Neuronal stem cell (in vitro differentiated cells): ENCODE results near the gene MERTK.
A peak's percentile ranks its signal among the peaks of the same experiment; 100 is the strongest.

Experiments
- DNase-seq: peaks from one replicate; pipeline ENCODE4 v3.0.0-alpha.2; 2013; ENCODE audit warnings: low spot score
- H2AFZ ChIP-seq: one replicate; pipeline ENCODE4 v1.6.1; 2013; ENCODE audit warnings: mild to moderate bottlenecking, low read length, inconsistent platforms
- H2AK5ac ChIP-seq: 2 replicates; pipeline ENCODE4 v1.6.1; 2013; ENCODE audit warnings: low read depth, mild to moderate bottlenecking, inconsistent platforms, low read length, moderate library complexity, mixed read lengths
- H2BK120ac ChIP-seq: 2 replicates; pipeline ENCODE4 v1.6.1; 2013; ENCODE audit warnings: low read depth, mild to moderate bottlenecking, inconsistent platforms, low read length, moderate library complexity, mixed read lengths
- H2BK12ac ChIP-seq: one replicate; pipeline ENCODE4 v1.6.1; 2013; ENCODE audit warnings: low read length, inconsistent platforms
- H2BK15ac ChIP-seq: 2 replicates; pipeline ENCODE4 v1.6.1; 2013; ENCODE audit warnings: mild to moderate bottlenecking, low read length, inconsistent platforms, mixed read lengths
- H2BK5ac ChIP-seq: one replicate; pipeline ENCODE4 v1.6.1; 2013; ENCODE audit warnings: inconsistent platforms, mild to moderate bottlenecking, low read length, moderate library complexity
- H3K14ac ChIP-seq: one replicate; pipeline ENCODE4 v1.6.1; 2013; ENCODE audit warnings: low read length, inconsistent platforms
- H3K18ac ChIP-seq: 2 replicates; pipeline ENCODE4 v1.6.1; 2013; ENCODE audit warnings: low read length, inconsistent platforms
- H3K23ac ChIP-seq: 2 replicates; pipeline ENCODE4 v1.6.1; 2013; ENCODE audit warnings: low read depth, mild to moderate bottlenecking, mixed read lengths, low read length, inconsistent platforms; ENCODE audit not compliant: poor library complexity
- H3K27ac ChIP-seq: replicated peaks from 3 replicates; pipeline ENCODE4 v1.5.1; 2013; ENCODE audit warnings: low read length, inconsistent platforms
- H3K27me3 ChIP-seq, 3 experiments: 2 replicates each; pipeline ENCODE4 v1.6.1; 2013; ENCODE audit warnings: low read length in 3 of 3, mild to moderate bottlenecking in 2 of 3, inconsistent platforms in 1 of 3, low read depth in 1 of 3, mixed read lengths in 1 of 3, moderate library complexity in 1 of 3; ENCODE audit not compliant: control insufficient read depth in 3 of 3, insufficient read depth in 3 of 3
- H3K36me3 ChIP-seq, 2 donors: replicated peaks in 1 of 2; 2 replicates each; pipeline ENCODE4 v1.6.1; 2013; ENCODE audit warnings: low read length in 2 of 2; ENCODE audit not compliant: control insufficient read depth in 2 of 2, insufficient read depth in 2 of 2
- H3K4ac ChIP-seq: 2 replicates; pipeline ENCODE4 v1.6.1; 2013; ENCODE audit warnings: inconsistent platforms, mild to moderate bottlenecking, low read length, moderate library complexity
- H3K4me1 ChIP-seq, 2 donors: 1 replicate in 1 of 2; 2 replicates in 1 of 2; pipeline ENCODE4 v1.6.1; 2013; ENCODE audit warnings: low read length in 2 of 2, low read depth in 1 of 2; ENCODE audit not compliant: control insufficient read depth in 2 of 2, insufficient read depth in 1 of 2
- H3K4me2 ChIP-seq: one replicate; pipeline ENCODE4 v1.6.1; 2013; ENCODE audit warnings: mild to moderate bottlenecking, low read length, inconsistent platforms; ENCODE audit not compliant: insufficient read depth, poor library complexity, severe bottlenecking
- H3K4me3 ChIP-seq, 2 donors: 2 replicates each; pipeline ENCODE4 v1.5.1; 2013; ENCODE audit warnings: low read length in 2 of 2, mild to moderate bottlenecking in 2 of 2, inconsistent platforms in 1 of 2, moderate library complexity in 1 of 2
- H3K79me1 ChIP-seq: one replicate; pipeline ENCODE4 v1.6.1; 2013; ENCODE audit warnings: low read depth, mild to moderate bottlenecking, inconsistent platforms, low read length, moderate library complexity
- H3K9ac ChIP-seq: one replicate; pipeline ENCODE4 v1.6.1; 2013; ENCODE audit warnings: mild to moderate bottlenecking, low read depth, low read length, inconsistent platforms; ENCODE audit not compliant: poor library complexity
- H3K9me3 ChIP-seq, 2 donors: replicated peaks in 1 of 2; 2 replicates each; pipeline versions ENCODE3 to v1.6.1; 2013; ENCODE audit warnings: low read length in 2 of 2, mild to moderate bottlenecking in 2 of 2, inconsistent platforms in 1 of 2, low read depth in 1 of 2, mixed read lengths in 1 of 2, moderate library complexity in 1 of 2; ENCODE audit not compliant: control insufficient read depth in 2 of 2, insufficient read depth in 1 of 2
- H4K8ac ChIP-seq: one replicate; pipeline ENCODE4 v1.6.1; 2013; ENCODE audit warnings: low read depth, mild to moderate bottlenecking, inconsistent platforms, low read length, moderate library complexity
- H4K91ac ChIP-seq: one replicate; pipeline ENCODE4 v1.6.1; 2013; ENCODE audit warnings: low read length, low read depth, mild to moderate bottlenecking, inconsistent platforms; ENCODE audit not compliant: poor library complexity
- WGBS, 2 donors: extraction: QIAGEN DNeasy Blood & Tissue Kit; methylation state at CpG; one replicate each; pipeline ENCODE4 v1.1.7; 2013; ENCODE audit warnings: missing lambda C conversion rate in 2 of 2, mixed read lengths in 1 of 2; ENCODE audit not compliant: insufficient read length in 2 of 2, insufficient replicate concordance in 1 of 2; ENCODE audit errors: extremely low coverage in 2 of 2; 5-methylcytosine and 5-hydroxymethylcytosine counted together

Gene MERTK

GRCh38 chr2:111917106-111917505 is 18.7 kb downstream of the MERTK start:
- no peak overlapping the region for H3K14ac ChIP-seq
- WGBS, 2 donors: no CpG with 5 or more reads among the region's 3 CpGs

GRCh38 chr2:111918383-111918806 is 20.0 kb downstream of the MERTK start:
- Histone ChIP-seq H3K4me1 (peaks cover 0 to 3% of the 10 kb centered on the region in 2 donors), H3K23ac (no peak overlapping the region), H3K27me3 (no peaks in the 10 kb centered on the region), H3K18ac (no peak overlapping the region), H2BK120ac (no peak overlapping the region), H2BK15ac (no peak overlapping the region), H3K9ac (no peak overlapping the region), H2AK5ac (no peak overlapping the region), H3K4me3 (no peak overlapping the region), H2BK5ac (no peak overlapping the region), H3K79me1 (no peaks in the 10 kb centered on the region), H3K14ac (no peak overlapping the region), H3K36me3 (no peaks in the 10 kb centered on the region), H4K8ac (no peak overlapping the region), H3K4ac (no peak overlapping the region), H3K9me3 (no peaks in the 10 kb centered on the region), H2AFZ (no peak overlapping the region), H3K4me2 (no peak overlapping the region), H4K91ac (no peak overlapping the region), H2BK12ac (no peak overlapping the region), H3K27ac (no peak overlapping the region)
- WGBS, 2 donors: no CpG with 5 or more reads among the region's 1 CpG
- no peak for DNase-seq

More at GRCh38 chr2:111917106-111917505, 18.7 kb downstream of the MERTK start:
- Histone ChIP-seq H2BK5ac (no peak overlapping the region), H3K79me1 (no peaks in the 10 kb centered on the region), H3K4me1 (peaks cover 0 to 3% of the 10 kb centered on the region in 2 donors), H2BK120ac (no peak overlapping the region), H3K4ac (no peak overlapping the region), H3K18ac (no peak overlapping the region), H3K27ac (no peak overlapping the region), H3K36me3 (no peaks in the 10 kb centered on the region), H3K9me3 (no peaks in the 10 kb centered on the region), H3K27me3 (no peaks in the 10 kb centered on the region), H4K8ac (no peak overlapping the region), H4K91ac (no peak overlapping the region), H2AK5ac (peak overlapping the region; percentile 0), H2AFZ (no peak overlapping the region), H3K9ac (no peak overlapping the region), H2BK12ac (no peak overlapping the region), H2BK15ac (no peak overlapping the region), H3K4me3 (no peak overlapping the region), H3K4me2 (no peak overlapping the region), H3K23ac (no peak overlapping the region)
- DNase-seq: no peak

GRCh38 chr2:111919365-111919764 is 21.0 kb downstream of the MERTK start:
- Histone ChIP-seq H4K91ac (no peak overlapping the region), H4K8ac (no peak overlapping the region), H3K4me3 (no peak overlapping the region), H2BK120ac (no peak overlapping the region), H2AFZ (no peak overlapping the region), H2BK5ac (no peak overlapping the region), H3K27ac (no peak overlapping the region), H3K9me3 (no peaks in the 10 kb centered on the region), H3K14ac (no peak overlapping the region), H3K23ac (no peak overlapping the region), H3K9ac (no peak overlapping the region), H2BK12ac (no peak overlapping the region), H3K36me3 (no peaks in the 10 kb centered on the region), H2AK5ac (no peak overlapping the region), H3K18ac (no peak overlapping the region), H3K4me2 (no peak overlapping the region), H3K4me1 (peaks cover 0 to 3% of the 10 kb centered on the region in 2 donors), H3K79me1 (no peaks in the 10 kb centered on the region), H2BK15ac (no peak overlapping the region), H3K27me3 (no peaks in the 10 kb centered on the region), H3K4ac (no peak overlapping the region)
- no CpG with 5 or more reads among the region's 2 CpGs for WGBS, 2 donors
- DNase-seq: no peak

- Histone ChIP-seq H2AFZ (no peak overlapping the region), H3K4ac (no peak overlapping the region), H3K9ac (no peak overlapping the region), H3K18ac (no peak overlapping the region), H3K9me3 (no peaks in the 10 kb centered on the region), H3K23ac (no peak overlapping the region), H3K4me2 (no peak overlapping the region), H2BK12ac (no peak overlapping the region), H4K8ac (no peak overlapping the region), H3K4me3 (no peak overlapping the region), H3K4me1 (peaks cover 0 to 3% of the 10 kb centered on the region in 2 donors), H2BK120ac (no peak overlapping the region), H3K79me1 (no peaks in the 10 kb centered on the region), H2BK5ac (no peak overlapping the region), H3K36me3 (no peaks in the 10 kb centered on the region), H4K91ac (no peak overlapping the region), H2AK5ac (no peak overlapping the region), H3K27me3 (no peaks in the 10 kb centered on the region), H3K14ac (no peak overlapping the region), H2BK15ac (no peak overlapping the region), H3K27ac (no peak overlapping the region)
- DNase-seq: no peak
- WGBS, 2 donors: no CpG with 5 or more reads among the region's 8 CpGs
Measured at GRCh38 chr2:111919794-111920608, 21.6 kb downstream of the MERTK start.
